Peyer's patch (tissue), 4 donors: ENCODE results near the gene CHST4. TPM values are rescaled to one million over a fixed set of nuclear protein-coding genes. Genes with fewer than 3 reads are reported as not detected.
"Not testable (repeated sequence)": the region's sequence is repeated elsewhere in the genome, so short reads cannot be mapped to it uniquely, and the experiment has no call there.

ENCODE experiments used
- DNase-seq, 3 donors: peaks; one replicate each; pipeline ENCODE4 v3.0.0-alpha.2; 2017 to 2019
- H3K27ac ChIP-seq, 4 donors: fragments of 200-600 bp; sonication (generic); one replicate each; pipeline ENCODE4 v1.5.1; 2016 to 2019
- H3K27me3 ChIP-seq, 2 donors: fragments of 200-600 bp; sonication (generic); one replicate each; pipeline ENCODE4 v1.5.1; 2019
- H3K36me3 ChIP-seq, 3 donors: fragments of 200-600 bp; sonication (generic); one replicate each; pipeline ENCODE4 v1.5.1; 2016 to 2019
- H3K4me1 ChIP-seq, 4 donors: fragments of 200-600 bp; sonication (generic); one replicate each; pipeline ENCODE4 v1.5.1; 2016 to 2019
- H3K4me3 ChIP-seq, 4 donors: fragments of 200-600 bp; sonication (generic); 1 replicate in 3 of 4; 2 replicates in 1 of 4; pipeline ENCODE4 v1.5.1; 2016 to 2019; ENCODE audit warnings: mild to moderate bottlenecking in 1 of 4
- H3K9me3 ChIP-seq, 4 donors: fragments of 200-600 bp; sonication (generic); one replicate each; pipeline ENCODE4 v1.5.1; 2016 to 2019; ENCODE audit warnings: mild to moderate bottlenecking in 1 of 4
- CTCF ChIP-seq, 6 experiments: fragments of 450-650 bp in 4 of 6; fragments of 200-600 bp in 2 of 6; sonication (generic) in 1 of 6; IDR thresholded peaks; one replicate each; pipeline ENCODE4 v1.5.1; 2017 to 2019; ENCODE audit warnings: antibody characterized with exemption in 6 of 6, mild to moderate bottlenecking in 3 of 6, moderate library complexity in 1 of 6
- POLR2A ChIP-seq, 2 donors: fragments of 450-650 bp; IDR thresholded peaks; one replicate each; pipeline ENCODE4 v1.5.1; 2017; ENCODE audit warnings: antibody characterized with exemption in 2 of 2, mild to moderate bottlenecking in 2 of 2, moderate library complexity in 2 of 2
- total RNA-seq, 4 donors: library from RNA; depleted of rRNA; stranded (reverse); fragments of >200 nt; gene quantifications; one replicate each; pipeline ENCODE4 v1.1.0, GENCODE V29; 2016

CHST4 gene
- total RNA-seq, 4 donors from 2014 or later = not detected

DNA sequence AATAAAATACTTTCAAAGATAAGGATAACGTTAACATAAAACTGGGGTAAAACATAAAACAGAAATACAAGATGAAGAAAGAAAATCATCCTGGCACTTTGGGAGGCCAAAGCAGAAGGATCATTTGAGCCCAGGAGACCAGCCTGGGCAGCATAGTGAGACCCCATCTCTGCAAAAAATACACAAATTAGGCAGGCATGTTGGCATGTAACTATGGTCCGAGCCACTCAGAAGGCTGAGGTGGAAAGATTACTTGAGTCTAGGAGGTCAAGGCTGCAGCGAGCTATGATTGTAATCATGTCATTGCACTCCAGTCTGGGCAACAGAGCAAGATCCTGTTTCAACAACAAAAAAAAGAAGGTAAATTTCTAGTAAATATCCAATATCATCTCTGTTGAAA is 31.1 kb downstream of the CHST4 start:
- Histone ChIP-seq H3K4me1 (no peaks in the 10 kb centered on the region), H3K27ac (no peak overlapping the region), H3K9me3 (peaks cover 0 to 3% (median 0%) of the 10 kb centered on the region in 4 donors), H3K4me3 (no peak overlapping the region), H3K36me3 (no peaks in the 10 kb centered on the region), H3K27me3 (no peaks in the 10 kb centered on the region)
- no peak for TF ChIP-seq CTCF (IDR thresholded peaks at IDR 0.05)
- DNase-seq = no peak

- H3K27ac ChIP-seq = no peak overlapping the region
- DNase-seq = no peak
- H3K9me3 ChIP-seq = peaks cover 0 to 3% (median 0%) of the 10 kb centered on the region in 4 donors
- no peaks in the 10 kb centered on the region for H3K4me1 ChIP-seq
- no peaks in the 10 kb centered on the region for H3K36me3 ChIP-seq
- no peaks in the 10 kb centered on the region for H3K27me3 ChIP-seq
- no peak overlapping the region for H3K4me3 ChIP-seq
- no peak for TF ChIP-seq CTCF (IDR thresholded peaks at IDR 0.05)
- no peak for TF ChIP-seq POLR2A (IDR thresholded peaks at IDR 0.05)
Observed at GRCh38 chr16:71557954-71558582, 31.8 kb downstream of the CHST4 start.

DNA sequence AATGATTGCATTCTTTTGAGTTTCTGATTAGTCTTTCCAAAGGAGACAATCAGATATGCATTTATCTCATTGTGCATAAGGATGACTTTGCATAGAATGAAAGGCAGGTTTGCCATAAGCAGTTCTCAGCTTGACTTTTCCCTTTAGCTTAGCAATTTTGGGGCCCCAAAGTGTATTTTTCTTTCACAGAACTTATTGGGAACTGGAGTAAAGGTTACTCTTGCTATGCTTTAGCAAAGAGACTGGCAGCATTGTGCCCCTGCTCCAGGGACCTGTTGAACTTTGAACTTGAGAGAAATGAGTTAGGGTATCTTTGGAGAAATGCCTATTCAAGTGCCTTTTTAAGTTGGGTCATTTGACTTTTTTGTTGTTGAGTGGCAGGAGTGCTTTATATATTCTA is 33.6 kb downstream of the CHST4 start:
- Histone ChIP-seq H3K27ac (no peak overlapping the region), H3K9me3 (peaks cover 0 to 3% (median 0%) of the 10 kb centered on the region in 4 donors), H3K4me1 (peaks cover 0 to 9% (median 0%) of the 10 kb centered on the region in 4 donors), H3K4me3 (no peak overlapping the region), H3K36me3 (no peaks in the 10 kb centered on the region), H3K27me3 (no peaks in the 10 kb centered on the region)
- TF ChIP-seq CTCF (IDR thresholded peaks at IDR 0.05) (no peak), POLR2A (IDR thresholded peaks at IDR 0.05) (no peak)
- no peak for DNase-seq

DNA sequence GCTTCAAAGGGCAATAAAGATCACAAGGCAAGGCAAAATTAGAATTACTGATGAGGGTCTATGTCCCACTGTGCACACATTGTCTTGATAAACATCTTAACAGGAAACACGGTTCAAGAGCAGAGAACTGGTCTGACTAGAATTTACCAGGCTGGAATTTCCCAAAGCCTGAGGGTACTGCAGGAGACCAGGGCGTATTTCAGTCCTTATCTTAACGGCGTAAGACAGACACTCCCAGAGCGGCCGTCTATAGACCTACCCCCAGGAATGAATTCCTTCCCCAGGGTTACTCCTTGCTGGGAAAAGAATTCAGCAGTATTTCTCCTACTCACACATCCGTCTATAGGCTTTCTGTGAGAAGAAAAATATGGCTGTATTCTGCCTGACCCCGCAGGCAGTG is 35.7 kb downstream of the CHST4 start:
- H3K27ac ChIP-seq, H3K36me3 ChIP-seq, DNase-seq, H3K27me3 ChIP-seq, H3K4me3 ChIP-seq, H3K9me3 ChIP-seq: not testable (repeated sequence)
- H3K4me1 ChIP-seq = peaks cover 0 to 11% (median 2%) of the 10 kb centered on the region in 4 donors

GRCh38 chr16:71562552-71562951 is 36.3 kb downstream of the CHST4 start:
- Histone ChIP-seq H3K4me1 (peaks cover 0 to 11% (median 2%) of the 10 kb centered on the region in 4 donors), H3K9me3 (peaks cover 0 to 3% (median 0%) of the 10 kb centered on the region in 4 donors), H3K4me3 (no peak overlapping the region), H3K36me3 (no peaks in the 10 kb centered on the region), H3K27me3 (no peaks in the 10 kb centered on the region), H3K27ac (no peak overlapping the region)
- TF ChIP-seq CTCF (IDR thresholded peaks at IDR 0.05) (no peak), POLR2A (IDR thresholded peaks at IDR 0.05) (no peak)
- no peak for DNase-seq

DNA sequence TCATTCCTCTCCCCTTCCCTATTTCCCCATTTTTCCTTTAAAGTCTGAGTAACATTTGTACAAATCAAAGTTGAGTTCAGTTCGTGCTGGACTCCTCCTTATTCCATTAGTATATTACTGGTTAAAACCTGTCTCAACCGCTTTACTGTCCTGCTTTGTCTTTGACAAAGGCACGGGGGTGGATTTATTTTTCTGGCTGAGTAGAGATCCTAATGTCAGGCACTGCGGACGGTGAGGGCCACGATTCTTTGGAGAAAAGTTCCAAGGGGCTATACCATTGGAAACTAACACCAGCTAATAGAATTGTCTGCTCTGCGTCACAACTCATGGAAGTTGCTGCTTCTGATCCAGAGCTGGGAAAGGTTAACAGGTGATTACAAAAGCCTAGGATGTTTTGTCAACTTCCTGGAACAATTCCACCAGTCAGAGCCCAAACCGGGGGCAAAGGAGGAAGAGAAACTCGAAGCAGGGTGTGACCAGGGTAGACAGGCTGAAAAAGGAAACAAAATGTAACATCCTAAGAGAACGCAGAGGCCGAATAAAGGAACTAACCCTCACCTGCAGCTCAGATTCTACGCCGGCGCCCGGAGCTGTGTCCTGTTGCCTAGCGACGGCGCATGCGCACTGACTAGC is 38.2 kb downstream of the CHST4 start:
- Histone ChIP-seq H3K4me1 (peaks cover 0 to 11% (median 2%) of the 10 kb centered on the region in 4 donors), H3K9me3 (peaks cover 0 to 3% (median 0%) of the 10 kb centered on the region in 4 donors), H3K36me3 (no peaks in the 10 kb centered on the region), H3K27ac (peak overlapping the region; percentile 74 to 88 (median 84)), H3K4me3 (peak overlapping the region; percentile 32 to 57 (median 50)), H3K27me3 (no peaks in the 10 kb centered on the region)
- TF ChIP-seq POLR2A (IDR thresholded peaks at IDR 0.05) (no peak), CTCF (IDR thresholded peaks at IDR 0.05) (no peak)
- peak in 1 of 3 donors; percentile 98 for DNase-seq
